ENCODE measurements around the gene ST3GAL3. TPM values are rescaled to one million over a fixed set of nuclear protein-coding genes. Genes with fewer than 3 reads are reported as not detected.
"Not testable (repeated sequence)": the region's sequence is repeated elsewhere in the genome, so short reads cannot be mapped to it uniquely, and the experiment has no call there.

Gene ST3GAL3
- polyA plus RNA-seq, 2 of the 4 experiments (the other 2 are of a cell fraction): 2.5 to 4.0 TPM

DNA sequence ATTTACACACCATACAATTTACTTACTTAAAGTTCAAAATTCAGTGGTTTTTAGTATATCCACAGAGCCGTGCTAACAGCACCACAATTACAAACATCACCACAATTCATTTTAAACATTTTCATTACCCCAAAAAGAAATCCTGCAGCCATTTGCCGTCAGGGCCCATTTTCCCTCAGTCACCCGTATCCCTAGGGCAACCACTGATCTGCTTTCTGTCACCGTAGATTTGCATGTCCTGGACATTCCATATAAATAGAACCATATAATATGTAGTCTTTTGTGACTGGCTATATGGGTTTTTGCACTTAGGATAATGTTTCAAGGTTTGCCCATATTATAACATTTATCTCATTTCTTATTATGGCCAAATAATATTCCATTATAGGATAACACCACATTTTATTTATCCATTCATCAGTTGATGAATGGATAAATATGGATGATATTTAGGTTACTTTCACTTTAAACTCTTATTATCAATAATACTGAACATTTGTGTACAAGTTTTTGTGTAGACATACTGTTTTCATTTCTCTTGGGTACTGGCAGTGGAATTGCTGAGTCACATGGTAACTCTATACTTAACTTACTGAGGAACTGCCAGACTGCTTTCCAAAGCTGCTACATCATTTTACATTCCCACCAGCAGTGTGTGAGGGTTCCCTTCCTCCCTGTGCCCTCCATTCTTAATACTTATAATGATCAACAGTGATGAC lies 68.9 kb downstream of the ST3GAL3 start:
- peak overlapping the region; percentile 29; the same call in 1 of the 3 replicates for H3K4me2 ChIP-seq
- ChIA-PET CTCF (no interaction called here), POLR2A (no interaction called here)
- no peak for ATAC-seq
- no peak for FAIRE-seq
- TF ChIP-seq MAFK (IDR thresholded peaks at IDR 0.05; ENCODE audit: partially characterized antibody): peak; percentile 81
- peak; percentile 48; the same call in 1 of the 2 replicates for TF ChIP-seq NFE2L2 (conservative IDR thresholded peaks at IDR 0.05; ENCODE audit: low read length)
- no peak for TF ChIP-seq JUNB (IDR thresholded peaks at IDR 0.05)
- H3K9me3 ChIP-seq: peaks cover 6% of the 10 kb centered on the region; the same call in 1 of the 3 replicates
- DNase-seq (ENCODE audit: low read depth in 1 of 2, low spot score in 1 of 2): peak in 1 of 2 experiments; percentile 21
- H3K27ac ChIP-seq: peak overlapping the region; percentile 13 to 70; a peak in 5 of 6 replicates
- peaks cover 32% of the 10 kb centered on the region for H3K4me1 ChIP-seq
- no peak overlapping the region for H3K4me3 ChIP-seq
- WGBS (ENCODE audit: missing lambda C conversion rate): over 99% methylated on average over 4 of the region's 4 CpGs

DNA sequence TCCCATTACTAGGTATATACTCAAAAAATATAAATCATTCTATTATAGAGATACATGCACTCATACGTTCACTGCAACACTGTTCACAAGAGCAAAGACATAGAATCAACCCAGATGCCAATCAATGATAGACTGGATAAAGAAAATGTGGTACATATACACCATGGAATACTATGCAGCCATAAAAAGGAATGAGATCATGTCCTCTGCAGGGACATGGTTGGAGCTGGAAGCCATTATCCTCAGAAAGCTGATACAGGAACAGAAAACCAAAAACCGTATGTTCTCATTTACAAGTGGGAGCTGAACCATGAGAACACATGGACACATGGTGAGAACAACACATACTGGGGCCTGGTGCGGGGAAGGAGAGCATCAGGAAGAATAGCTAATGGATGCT lies 70.6 kb downstream of the ST3GAL3 start:
- FAIRE-seq; H3K4me3 ChIP-seq; DNase-seq (ENCODE audit: low read depth in 1 of 2, low spot score in 1 of 2); ATAC-seq; H3K9me3 ChIP-seq; H3K27ac ChIP-seq; H3K4me2 ChIP-seq; POLR2A ChIA-PET: not testable (repeated sequence)
- 93% methylated on average over 3 of the region's 3 CpGs for WGBS (ENCODE audit: missing lambda C conversion rate)
- peaks cover 45% of the 10 kb centered on the region for H3K4me1 ChIP-seq
- CTCF ChIA-PET: interaction anchor here (1.4 kb wide), 1 partner anchor 197 kb away, joined by 4 read pairs; the partner anchor contains the start of gene ATP6V0B

DNA sequence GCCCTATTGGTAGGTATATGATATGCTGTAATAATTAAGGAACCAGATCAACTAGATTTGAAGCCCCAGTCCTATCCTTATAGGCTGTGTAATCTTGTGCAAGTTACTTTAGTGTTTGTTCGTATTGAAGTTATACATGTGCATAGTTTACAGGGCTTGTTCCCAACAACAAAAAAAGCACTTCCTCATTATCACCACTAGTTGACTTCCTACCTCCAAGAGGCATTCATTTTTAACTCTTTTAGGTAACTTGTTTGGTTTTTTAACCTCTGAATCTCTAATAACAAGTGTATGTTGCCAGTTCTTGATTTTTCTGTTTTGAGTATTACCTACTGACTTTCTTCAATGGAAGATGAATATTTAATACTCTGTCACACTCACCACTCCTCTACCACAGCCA lies 71.9 kb downstream of the ST3GAL3 start:
- no peak overlapping the region for H3K27ac ChIP-seq
- peaks cover 6% of the 10 kb centered on the region; the same call in 1 of the 3 replicates for H3K9me3 ChIP-seq
- FAIRE-seq: no peak
- ChIA-PET CTCF (interaction anchor here (1.1 kb wide), 1 partner anchor 16 kb away, joined by 4 read pairs; no protein-coding TSS in a partner anchor), POLR2A (no interaction called here)
- DNase-seq (ENCODE audit: low read depth in 1 of 2, low spot score in 1 of 2): no peak
- no peak for ATAC-seq
- TF ChIP-seq RAD21 (conservative IDR thresholded peaks at IDR 0.05 in 1 of 2, IDR thresholded peaks at IDR 0.05 in 1 of 2) (no peak), EHF (CRISPR knock-in tag; IDR thresholded peaks at IDR 0.05) (no peak), ZSCAN20 (CRISPR knock-in tag; IDR thresholded peaks at IDR 0.05) (no peak), FOSL2 (IDR thresholded peaks at IDR 0.05) (no peak), FOSL2 (CRISPR knock-in tag; IDR thresholded peaks at IDR 0.05) (no peak), HDAC2 (IDR thresholded peaks at IDR 0.05) (no peak), HOXA7 (CRISPR knock-in tag; IDR thresholded peaks at IDR 0.05) (no peak), BHLHE40 (IDR thresholded peaks at IDR 0.05; ENCODE audit: low read depth, low read length) (no peak), CBX8 (IDR thresholded peaks at IDR 0.05) (no peak), MYC (IDR thresholded peaks at IDR 0.05; ENCODE audit: borderline replicate concordance, low read length) (no peak), RCOR1 (IDR thresholded peaks at IDR 0.05; ENCODE audit: low read depth, low read length) (no peak), TFCP2L1 (CRISPR knock-in tag; IDR thresholded peaks at IDR 0.05) (no peak)
- TF ChIP-seq, protein P1, sequence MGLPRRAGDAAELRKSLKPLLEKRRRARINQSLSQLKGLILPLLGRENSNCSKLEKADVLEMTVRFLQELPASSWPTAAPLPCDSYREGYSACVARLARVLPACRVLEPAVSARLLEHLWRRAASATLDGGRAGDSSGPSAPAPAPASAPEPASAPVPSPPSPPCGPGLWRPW (IDR thresholded peaks at IDR 0.05): no peak
- TF ChIP-seq, protein P2, sequence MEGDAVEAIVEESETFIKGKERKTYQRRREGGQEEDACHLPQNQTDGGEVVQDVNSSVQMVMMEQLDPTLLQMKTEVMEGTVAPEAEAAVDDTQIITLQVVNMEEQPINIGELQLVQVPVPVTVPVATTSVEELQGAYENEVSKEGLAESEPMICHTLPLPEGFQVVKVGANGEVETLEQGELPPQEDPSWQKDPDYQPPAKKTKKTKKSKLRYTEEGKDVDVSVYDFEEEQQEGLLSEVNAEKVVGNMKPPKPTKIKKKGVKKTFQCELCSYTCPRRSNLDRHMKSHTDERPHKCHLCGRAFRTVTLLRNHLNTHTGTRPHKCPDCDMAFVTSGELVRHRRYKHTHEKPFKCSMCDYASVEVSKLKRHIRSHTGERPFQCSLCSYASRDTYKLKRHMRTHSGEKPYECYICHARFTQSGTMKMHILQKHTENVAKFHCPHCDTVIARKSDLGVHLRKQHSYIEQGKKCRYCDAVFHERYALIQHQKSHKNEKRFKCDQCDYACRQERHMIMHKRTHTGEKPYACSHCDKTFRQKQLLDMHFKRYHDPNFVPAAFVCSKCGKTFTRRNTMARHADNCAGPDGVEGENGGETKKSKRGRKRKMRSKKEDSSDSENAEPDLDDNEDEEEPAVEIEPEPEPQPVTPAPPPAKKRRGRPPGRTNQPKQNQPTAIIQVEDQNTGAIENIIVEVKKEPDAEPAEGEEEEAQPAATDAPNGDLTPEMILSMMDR (IDR thresholded peaks at IDR 0.05): no peak
- TF ChIP-seq, protein P3, sequence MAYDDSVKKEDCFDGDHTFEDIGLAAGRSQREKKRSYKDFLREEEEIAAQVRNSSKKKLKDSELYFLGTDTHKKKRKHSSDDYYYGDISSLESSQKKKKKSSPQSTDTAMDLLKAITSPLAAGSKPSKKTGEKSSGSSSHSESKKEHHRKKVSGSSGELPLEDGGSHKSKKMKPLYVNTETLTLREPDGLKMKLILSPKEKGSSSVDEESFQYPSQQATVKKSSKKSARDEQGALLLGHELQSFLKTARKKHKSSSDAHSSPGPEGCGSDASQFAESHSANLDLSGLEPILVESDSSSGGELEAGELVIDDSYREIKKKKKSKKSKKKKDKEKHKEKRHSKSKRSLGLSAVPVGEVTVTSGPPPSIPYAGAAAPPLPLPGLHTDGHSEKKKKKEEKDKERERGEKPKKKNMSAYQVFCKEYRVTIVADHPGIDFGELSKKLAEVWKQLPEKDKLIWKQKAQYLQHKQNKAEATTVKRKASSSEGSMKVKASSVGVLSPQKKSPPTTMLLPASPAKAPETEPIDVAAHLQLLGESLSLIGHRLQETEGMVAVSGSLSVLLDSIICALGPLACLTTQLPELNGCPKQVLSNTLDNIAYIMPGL (CRISPR knock-in tag; IDR thresholded peaks at IDR 0.05; ENCODE audit: borderline replicate concordance): no peak
- no peak overlapping the region for H3K4me2 ChIP-seq
- 81% methylated on average over 1 of the region's 1 CpG for WGBS (ENCODE audit: missing lambda C conversion rate)
- H3K4me3 ChIP-seq: no peak overlapping the region
- H3K4me1 ChIP-seq: peaks cover 50% of the 10 kb centered on the region
